Jurkat, Clone E6-1 (cell line): ENCODE measurements around the gene GNB5.

Source experiments
- DNase-seq: peaks from one replicate; pipeline ENCODE4 v3.0.0-alpha.2; 2011; ENCODE audit warnings: low read depth, low spot score
- H3K4me3 ChIP-seq: 2 replicates; pipeline ENCODE4 v1.5.1; 2011; ENCODE audit warnings: mild to moderate bottlenecking, low read length, control low read depth, moderate library complexity

Gene GNB5

GRCh38 chr15:52124270-52124880, 66.8 kb downstream of the GNB5 start:
- no peak for DNase-seq
- no peak overlapping the region for H3K4me3 ChIP-seq

- no peak overlapping the region for H3K4me3 ChIP-seq
These were observed 69.3 kb downstream of the GNB5 start for GRCh38 chr15:52121896-52122295.

DNA sequence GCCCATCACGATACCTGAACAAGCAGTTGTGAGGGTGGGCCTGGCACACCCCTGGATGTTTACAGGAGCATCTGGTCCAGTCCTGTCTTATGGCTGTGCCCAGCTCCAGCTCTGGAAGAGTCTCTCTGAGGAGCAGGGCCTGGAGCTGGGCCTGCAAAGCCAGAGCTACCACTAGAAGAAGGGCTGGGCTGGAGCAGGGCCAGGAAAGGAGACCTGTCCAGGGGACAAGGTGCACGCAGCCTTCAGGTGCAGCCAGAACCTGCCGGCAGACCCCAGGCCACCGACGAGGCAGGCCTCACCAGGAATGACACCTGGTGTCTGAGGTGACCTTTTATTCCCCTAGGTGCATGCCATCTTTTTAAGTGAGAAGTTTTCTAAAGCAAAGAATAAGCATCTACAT, 70.2 kb downstream of the GNB5 start:
- no peak overlapping the region for H3K4me3 ChIP-seq
- DNase-seq, result no peak

More at GRCh38 chr15:52121896-52122295, 69.3 kb downstream of the GNB5 start:
- DNase-seq, result no peak

DNA sequence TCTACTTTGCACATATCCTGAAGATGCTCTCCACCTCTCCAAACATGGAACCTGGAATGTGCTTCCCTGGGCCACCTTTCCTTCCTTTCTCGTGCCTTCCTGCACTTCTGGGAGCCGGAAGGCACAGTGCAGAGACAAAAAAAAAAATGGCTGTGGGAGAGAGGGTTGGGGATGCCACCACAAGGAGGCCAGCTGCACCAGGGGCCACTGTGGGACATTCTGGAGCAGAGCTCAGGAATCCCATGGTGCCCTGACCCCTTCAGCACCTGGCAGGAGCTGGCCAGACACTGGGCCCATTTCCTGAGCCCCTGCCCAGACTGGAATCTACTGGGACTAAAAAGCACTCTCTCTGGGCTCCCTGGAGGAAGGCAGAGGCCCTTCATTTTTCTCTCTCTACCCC, 70.7 kb downstream of the GNB5 start:
- DNase-seq, result no peak
- no peak overlapping the region for H3K4me3 ChIP-seq

GRCh38 chr15:52118969-52119749, 72.0 kb downstream of the GNB5 start:
- no peak for DNase-seq
- no peak overlapping the region for H3K4me3 ChIP-seq

DNA sequence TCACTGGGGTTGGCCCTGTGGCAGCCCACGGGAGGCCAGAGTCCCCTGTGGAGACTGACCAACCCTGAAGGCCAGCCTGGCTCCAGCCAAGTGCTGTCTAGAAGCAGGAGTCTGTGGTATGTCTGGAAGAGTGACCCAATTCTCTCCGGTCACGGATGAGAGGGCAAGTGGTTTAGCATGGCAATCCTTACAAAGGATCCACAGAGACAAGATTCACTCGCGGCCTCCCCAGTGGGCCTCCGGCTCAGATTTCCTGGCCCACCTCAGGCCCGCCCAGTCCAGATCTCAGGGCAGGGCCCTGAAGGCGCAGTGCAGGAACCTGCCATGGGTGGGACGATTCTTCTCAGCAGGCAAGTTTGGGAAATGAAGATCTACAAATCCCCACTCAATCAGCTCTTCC, 73.6 kb downstream of the GNB5 start:
- H3K4me3 ChIP-seq, result no peak overlapping the region
- no peak for DNase-seq

DNA sequence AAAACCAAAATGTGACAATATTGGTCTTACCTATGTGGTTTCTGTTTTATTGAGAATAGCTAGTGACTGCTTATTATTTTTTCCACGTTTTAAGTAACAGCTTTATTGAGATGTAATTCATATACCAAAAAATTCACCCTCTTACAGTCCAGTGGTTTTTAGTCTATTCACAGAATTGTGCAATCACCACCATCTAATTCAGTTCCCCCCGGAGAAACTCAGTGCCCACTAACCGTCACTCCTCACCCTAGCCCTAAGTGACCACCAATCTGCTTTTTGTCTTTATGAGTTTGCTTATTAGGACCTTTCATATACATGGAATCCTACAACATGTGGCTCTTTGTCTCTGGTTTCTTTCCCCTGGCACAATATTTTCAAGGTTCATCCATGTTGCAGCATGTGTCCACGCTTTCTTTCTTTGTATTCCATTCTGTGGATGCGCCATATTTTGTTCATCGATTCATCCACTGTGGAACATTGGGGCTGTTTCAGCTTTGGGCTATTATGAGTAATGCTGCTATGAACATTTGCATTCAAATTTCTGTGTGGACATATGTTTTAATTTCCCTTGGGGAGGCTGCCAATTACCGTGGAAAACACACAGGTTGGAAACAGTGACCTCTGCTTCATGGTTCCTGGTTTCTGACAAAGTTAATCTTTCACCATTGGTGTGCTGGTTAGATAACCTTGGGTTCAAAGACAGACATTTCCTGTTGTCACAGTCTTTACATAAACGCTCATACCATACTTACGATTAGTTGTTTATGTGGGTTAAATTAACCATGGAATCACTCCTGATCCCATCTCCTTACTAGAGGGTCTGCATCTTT, 75.4 kb downstream of the GNB5 start:
- DNase-seq, result no peak
- H3K4me3 ChIP-seq, result no peak overlapping the region

DNA sequence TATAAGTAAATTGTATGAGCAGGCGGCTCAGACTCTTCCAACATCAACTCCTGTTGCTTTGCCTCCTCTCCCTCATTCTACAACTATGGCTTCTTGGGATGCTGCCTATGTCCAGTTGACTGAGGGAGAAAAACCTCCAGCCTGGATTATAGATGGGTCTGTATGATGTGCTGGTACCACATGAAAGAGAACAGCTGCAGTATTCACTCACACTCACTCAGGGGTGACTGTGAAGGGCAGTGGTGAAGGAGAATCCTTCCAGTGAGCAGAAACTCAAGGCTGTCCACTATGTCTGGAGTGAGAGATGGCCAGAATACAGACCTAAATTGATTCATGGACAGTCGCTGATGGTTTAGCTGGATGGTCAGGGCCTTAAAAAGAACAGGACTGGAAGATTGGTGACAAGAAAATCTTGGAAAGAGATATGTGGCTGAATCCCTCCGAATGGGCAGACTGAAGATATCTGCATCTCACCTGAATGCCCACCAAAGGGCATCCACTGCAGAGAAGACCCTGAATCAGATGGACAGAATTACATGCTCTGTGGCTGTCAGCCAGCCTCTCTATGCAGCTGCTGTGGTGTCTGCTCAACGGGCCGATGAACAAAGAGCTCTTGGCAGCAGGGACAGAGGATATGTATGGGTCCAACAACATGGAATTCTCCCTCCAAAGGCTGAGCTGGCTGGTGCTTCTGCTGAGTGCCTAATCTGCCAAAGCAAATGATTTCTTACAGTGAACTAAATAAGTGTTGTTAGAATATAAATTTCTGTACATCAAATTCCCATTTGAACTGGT, 76.7 kb downstream of the GNB5 start:
- no peak overlapping the region for H3K4me3 ChIP-seq
- no peak for DNase-seq

DNA sequence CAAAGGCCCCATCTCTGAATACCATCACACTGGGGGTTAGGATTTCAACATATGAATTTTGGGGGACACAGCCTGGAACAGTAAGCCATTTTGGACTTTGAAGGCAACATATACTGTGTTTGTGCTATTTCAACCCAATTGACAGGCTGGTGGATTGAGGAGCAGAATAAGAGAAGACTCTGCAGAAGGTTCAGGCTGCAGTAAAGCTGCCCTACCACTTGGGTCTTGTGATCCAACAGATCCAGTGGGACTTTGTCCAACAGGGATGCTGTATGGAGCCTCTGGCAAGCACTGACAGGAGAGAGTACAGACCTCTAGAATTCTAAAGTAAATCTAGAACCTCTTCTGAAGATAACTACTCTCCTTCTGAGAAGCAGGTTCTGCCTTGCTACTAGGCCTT, 77.5 kb downstream of the GNB5 start:
- no peak for DNase-seq
- H3K4me3 ChIP-seq, result no peak overlapping the region

DNA sequence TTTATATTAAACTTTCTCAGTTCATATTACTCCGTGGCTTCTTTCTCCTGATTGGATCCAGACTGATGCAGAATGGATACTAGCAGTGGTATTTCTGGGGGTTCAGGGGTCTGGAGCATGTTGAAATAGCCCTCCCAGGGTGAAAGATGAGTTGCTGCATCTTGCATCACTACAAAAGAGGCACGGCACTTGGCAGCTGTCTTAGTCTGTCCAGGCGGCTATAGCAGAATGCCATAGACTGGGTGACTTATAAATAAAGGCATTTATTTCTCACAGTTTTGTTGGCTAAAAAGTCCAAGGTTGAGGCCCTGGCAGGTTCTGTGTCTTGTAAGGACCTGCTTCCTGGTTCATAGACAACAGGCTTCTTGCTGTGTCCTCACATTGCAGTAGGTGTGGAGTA, 78.0 kb downstream of the GNB5 start:
- no peak for DNase-seq
- no peak overlapping the region for H3K4me3 ChIP-seq

DNA sequence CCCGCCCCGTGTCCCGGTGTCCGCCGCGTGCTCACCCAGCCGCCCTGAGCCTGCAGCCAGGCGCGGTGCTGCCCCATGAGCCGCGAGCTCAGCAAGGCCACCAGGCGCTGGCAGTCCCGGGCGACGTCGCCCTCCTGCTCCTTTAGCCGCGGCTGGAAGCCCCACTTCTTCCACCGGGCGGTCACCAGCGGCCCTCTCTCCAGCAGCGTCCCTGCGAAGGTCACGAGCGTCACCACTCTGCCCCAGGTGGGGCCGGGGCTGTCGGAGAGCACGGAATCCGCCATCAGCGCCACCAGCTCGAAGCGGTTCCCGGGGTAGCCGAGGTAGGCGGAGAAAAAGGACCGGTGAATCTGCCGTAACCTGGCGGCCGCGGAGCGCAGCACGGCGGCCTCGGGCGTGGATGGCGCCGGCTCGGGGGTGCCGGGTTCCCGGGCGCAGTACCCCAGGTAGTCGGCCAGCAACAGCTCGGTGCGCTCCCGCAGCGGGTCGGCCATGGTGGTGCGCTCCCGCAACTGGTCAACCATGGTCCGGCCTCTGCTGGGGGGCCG, 78.9 kb downstream of the GNB5 start:
- no peak overlapping the region for H3K4me3 ChIP-seq
- no peak for DNase-seq

DNA sequence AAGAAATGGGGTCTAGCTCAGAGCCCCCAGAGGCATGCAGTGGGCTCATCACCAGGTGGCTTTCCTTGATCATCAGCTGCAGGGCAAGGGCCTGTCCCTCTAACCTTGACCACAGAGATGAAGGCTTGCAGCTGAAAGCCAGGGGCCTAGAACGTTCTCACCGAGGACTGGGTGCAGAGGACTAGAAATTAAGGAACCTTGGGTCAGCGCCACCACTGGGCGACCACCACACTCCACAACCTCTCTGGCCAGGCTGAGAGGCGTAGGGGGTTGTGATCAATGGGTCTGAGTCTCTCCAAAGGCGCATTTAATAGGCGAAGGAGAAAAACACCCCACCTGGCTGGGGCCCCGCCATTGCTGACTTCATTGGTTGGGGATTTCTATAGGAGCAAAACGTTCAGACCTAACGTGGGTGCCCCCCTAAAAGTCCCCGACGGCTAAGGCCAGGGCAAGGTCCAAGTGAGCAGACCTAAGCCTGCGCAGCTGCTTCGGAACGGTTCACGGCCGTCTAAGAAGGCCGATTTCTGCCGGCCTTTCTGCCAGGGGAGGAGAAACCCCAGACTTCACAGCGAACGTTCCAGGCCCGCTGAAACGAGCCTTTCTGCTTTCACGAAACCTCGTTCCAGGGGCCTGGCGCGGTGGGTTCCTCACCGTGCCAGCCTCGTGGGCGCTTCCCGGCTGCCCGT, 79.5 kb downstream of the GNB5 start:
- no peak overlapping the region for H3K4me3 ChIP-seq
- no peak for DNase-seq

- H3K4me3 ChIP-seq, result no peak overlapping the region
- no peak for DNase-seq
These were observed 81.4 kb downstream of the GNB5 start for GRCh38 chr15:52109559-52110451.

GRCh38 chr15:52107238-52107637, 84.0 kb downstream of the GNB5 start:
- no peak for DNase-seq

DNA sequence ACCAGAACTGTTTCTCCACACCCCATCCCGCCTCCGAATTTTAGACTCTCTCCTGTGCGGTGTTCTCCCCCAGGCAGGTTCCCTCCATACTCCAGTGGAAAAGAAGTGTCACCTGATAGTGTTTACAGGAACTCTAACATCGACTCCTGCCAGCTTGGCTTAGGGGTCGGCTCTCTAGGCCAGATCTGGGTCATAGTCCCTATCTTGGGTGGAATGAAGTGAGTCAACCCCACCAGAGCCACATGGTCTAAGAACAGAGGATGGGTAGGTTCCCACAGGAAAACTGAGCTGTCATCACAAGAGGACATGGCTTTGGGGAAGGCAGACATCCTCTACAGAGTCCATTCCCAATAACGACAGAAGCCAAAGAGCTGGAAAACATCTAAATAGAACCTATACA, 84.6 kb downstream of the GNB5 start:
- no peak for DNase-seq
- no peak overlapping the region for H3K4me3 ChIP-seq

More at GRCh38 chr15:52107238-52107637, 84.0 kb downstream of the GNB5 start:
- H3K4me3 ChIP-seq, result no peak overlapping the region

DNA sequence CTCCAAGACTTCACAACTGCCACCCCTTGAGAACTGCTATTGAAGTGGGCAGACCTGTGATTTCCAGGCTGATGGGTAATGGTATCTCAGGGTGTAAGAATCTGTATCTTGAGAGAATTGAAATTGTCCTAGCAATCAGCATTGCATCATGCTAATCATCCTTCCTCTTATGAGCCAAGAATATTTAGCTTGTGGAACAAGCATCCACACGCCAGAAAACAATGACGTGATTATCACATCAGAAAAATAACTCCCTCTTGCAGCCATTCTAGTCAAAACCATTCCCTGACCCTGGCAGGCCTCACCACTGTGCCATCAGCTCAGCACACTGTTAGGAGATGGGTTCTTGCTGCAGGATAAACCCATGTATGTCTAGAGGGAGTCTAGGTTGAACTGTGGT, 85.3 kb downstream of the GNB5 start:
- DNase-seq, result no peak
- H3K4me3 ChIP-seq, result no peak overlapping the region

GRCh38 chr15:52104532-52105004, 86.6 kb downstream of the GNB5 start:
- H3K4me3 ChIP-seq, result no peak overlapping the region
- DNase-seq, result no peak
